GM12892 (cell line): ENCODE data around the gene SPECC1L.
"Not testable (repeated sequence)": the region's sequence is repeated elsewhere in the genome, so short reads cannot be mapped to it uniquely, and the experiment has no call there.

Source experiments
- DNase-seq: peaks from one replicate; pipeline ENCODE4 v3.0.0; 2011; ENCODE audit not compliant: insufficient read length
- FAIRE-seq: peaks from 2 replicates; lab custom pipeline; 2011; peaks lifted over from hg19 to GRCh38; lab: Jason Lieb, UNC
- POLR2A ChIP-seq: IDR thresholded peaks from 2 replicates; pipeline ENCODE4 v1.6.1; 2011; ENCODE audit warnings: low read depth, low read length, control low read depth
- POLR2AphosphoS5 ChIP-seq: IDR thresholded peaks from 2 replicates; pipeline ENCODE4 v1.6.1; 2011; ENCODE audit warnings: low read depth, low read length, control low read depth
- TAF1 ChIP-seq: IDR thresholded peaks from 2 replicates; pipeline ENCODE4 v1.6.1; 2011; ENCODE audit warnings: low read depth, mild to moderate bottlenecking, control low read depth, low read length, borderline replicate concordance

Gene SPECC1L

GRCh38 chr22:24247564-24248344, 22.9 kb upstream of the SPECC1L start:
- DNase-seq (peak; percentile 87), FAIRE-seq (no peak)
- TF ChIP-seq TAF1: no peak
- TF ChIP-seq POLR2AphosphoS5: no peak
- TF ChIP-seq POLR2A: no peak

GRCh38 chr22:24248611-24249010, 22.0 kb upstream of the SPECC1L start:
- DNase-seq, FAIRE-seq: not testable (repeated sequence)

- not testable (repeated sequence) for FAIRE-seq, DNase-seq
Observed at GRCh38 chr22:24249413-24249812, 21.2 kb upstream of the SPECC1L start.

- FAIRE-seq, DNase-seq: not testable (repeated sequence)
Observed at GRCh38 chr22:24251286-24251685, 19.3 kb upstream of the SPECC1L start.

- FAIRE-seq, DNase-seq: not testable (repeated sequence)
Observed at GRCh38 chr22:24253126-24253525, 17.5 kb upstream of the SPECC1L start.

GRCh38 chr22:24256136-24256535, 14.5 kb upstream of the SPECC1L start:
- DNase-seq, FAIRE-seq: not testable (repeated sequence)

- DNase-seq, FAIRE-seq: not testable (repeated sequence)
Observed at GRCh38 chr22:24256736-24257135, 13.9 kb upstream of the SPECC1L start.

- not testable (repeated sequence) for DNase-seq, FAIRE-seq
Observed at GRCh38 chr22:24259459-24259858, 11.2 kb upstream of the SPECC1L start.

GRCh38 chr22:24262185-24262749, 8.4 kb upstream of the SPECC1L start:
- DNase-seq, FAIRE-seq: not testable (repeated sequence)

- not testable (repeated sequence) for FAIRE-seq, DNase-seq
Observed at GRCh38 chr22:24263479-24263878, 7.2 kb upstream of the SPECC1L start.

- FAIRE-seq: not testable (repeated sequence)
Observed at GRCh38 chr22:24264329-24264896, 6.2 kb upstream of the SPECC1L start.

GRCh38 chr22:24265734-24266133, 4.9 kb upstream of the SPECC1L start:
- no peak for TF ChIP-seq POLR2AphosphoS5
- no peak for TF ChIP-seq TAF1
- TF ChIP-seq POLR2A: no peak
- no peak for DNase-seq
- no peak for FAIRE-seq

More at GRCh38 chr22:24264329-24264896, 6.2 kb upstream of the SPECC1L start:
- DNase-seq: not testable (repeated sequence)

GRCh38 chr22:24266495-24266894, 4.1 kb upstream of the SPECC1L start:
- FAIRE-seq, DNase-seq: not testable (repeated sequence)

GRCh38 chr22:24271386-24271854, 789 bp downstream of the SPECC1L start:
- no peak for TF ChIP-seq POLR2A
- no peak for TF ChIP-seq POLR2AphosphoS5
- no peak for TF ChIP-seq TAF1
- FAIRE-seq (no peak), DNase-seq (no peak)

GRCh38 chr22:24273031-24273430, 2.4 kb downstream of the SPECC1L start:
- not testable (repeated sequence) for DNase-seq, FAIRE-seq

- not testable (repeated sequence) for DNase-seq, FAIRE-seq
Observed at GRCh38 chr22:24273906-24274305, 3.3 kb downstream of the SPECC1L start.

- not testable (repeated sequence) for DNase-seq
Observed at GRCh38 chr22:24274696-24275405, 4.2 kb downstream of the SPECC1L start.

GRCh38 chr22:24280363-24280762, 9.7 kb downstream of the SPECC1L start:
- FAIRE-seq, DNase-seq: not testable (repeated sequence)

More at GRCh38 chr22:24274696-24275405, 4.2 kb downstream of the SPECC1L start:
- not testable (repeated sequence) for FAIRE-seq
